Stimulated activated naive B cell treated with anti-CD40 and anti-IgM and Interleukin-4, amounts not matched to agents 10 μg/mL and 1 μg/mL and 100 μg/mL, for 72 hours (primary cell): ENCODE measurements around the gene CCDC80.

Source experiments
- ATAC-seq, 2 donors: fragments of 150-1000 bp; cut with Tn5 transposase; replicated peaks; 2 replicates each; pipeline ENCODE4 v1.10.0; 2021; ENCODE audit warnings: moderate library complexity in 1 of 2
- DNase-seq: peaks from one replicate; pipeline ENCODE4 v3.0.0; 2021
- H3K27ac Mint-ChIP-seq: one replicate; pipeline ENCODE4 v1.8.0; 2022; ENCODE audit warnings: mild to moderate bottlenecking, mixed read lengths
- H3K27me3 Mint-ChIP-seq, 2 donors: one replicate each; pipeline ENCODE4 v1.8.0; 2022; ENCODE audit warnings: mixed read lengths in 2 of 2
- H3K36me3 Mint-ChIP-seq, 2 donors: one replicate each; pipeline ENCODE4 v1.8.0; 2022; ENCODE audit warnings: mixed read lengths in 2 of 2, mild to moderate bottlenecking in 1 of 2
- H3K4me1 Mint-ChIP-seq, 2 donors: one replicate each; pipeline ENCODE4 v1.8.0; 2022; ENCODE audit warnings: mixed read lengths in 2 of 2, mild to moderate bottlenecking in 1 of 2
- H3K4me3 Mint-ChIP-seq, 2 donors: one replicate each; pipeline ENCODE4 v1.8.0; 2022; ENCODE audit warnings: mild to moderate bottlenecking in 2 of 2, mixed read lengths in 2 of 2, moderate library complexity in 1 of 2
- H3K9me3 Mint-ChIP-seq, 2 donors: one replicate each; pipeline ENCODE4 v1.8.0; 2022; ENCODE audit warnings: mixed read lengths in 2 of 2, mild to moderate bottlenecking in 1 of 2

The CCDC80 gene

DNA sequence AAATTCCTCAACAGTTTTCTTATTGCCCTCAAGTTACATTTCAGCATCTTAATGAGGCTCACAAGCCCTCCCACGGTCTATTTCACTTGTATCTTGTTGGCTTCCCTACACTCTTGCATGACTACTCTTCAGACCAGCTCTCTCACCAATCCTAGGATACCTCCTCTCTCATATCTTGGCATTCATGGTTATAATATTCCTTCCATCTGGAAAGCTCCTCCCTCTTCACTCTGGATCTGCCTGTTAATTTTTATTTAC, 8.5 kb upstream of the CCDC80 start:
- Mint-ChIP-seq H3K4me1 (peaks cover 8 to 19% of the 10 kb centered on the region in 2 donors), H3K4me3 (no peak overlapping the region), H3K9me3 (no peaks in the 10 kb centered on the region), H3K27me3 (peaks cover 7 to 18% of the 10 kb centered on the region in 2 donors), H3K36me3 (no peaks in the 10 kb centered on the region), H3K27ac (no peak overlapping the region)
- ATAC-seq (no peak), DNase-seq (no peak)

DNA sequence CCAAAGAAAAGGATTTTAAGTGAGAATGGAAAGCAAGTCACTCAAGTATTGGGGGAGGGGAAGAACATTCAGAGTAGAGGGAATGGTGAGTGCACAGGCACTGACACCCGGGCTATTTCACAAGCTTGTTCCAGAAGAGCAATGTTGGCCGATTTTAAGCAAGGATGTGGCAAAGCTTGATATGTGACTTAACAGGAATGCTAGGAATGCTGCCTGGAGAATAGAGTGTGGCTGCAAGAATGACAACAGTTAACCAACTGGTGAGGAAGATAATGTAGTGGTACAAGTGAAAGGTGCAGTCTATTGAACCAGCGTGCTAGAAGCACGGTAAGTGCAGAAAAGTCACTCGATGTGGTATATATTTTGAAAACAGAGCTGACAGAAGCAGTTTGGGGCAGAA, 6.2 kb upstream of the CCDC80 start:
- no peak overlapping the region for H3K27ac Mint-ChIP-seq
- H3K36me3 Mint-ChIP-seq, result no peaks in the 10 kb centered on the region
- H3K4me3 Mint-ChIP-seq, result no peak overlapping the region
- DNase-seq (no peak), ATAC-seq (no peak)
- H3K27me3 Mint-ChIP-seq, result peaks cover 7 to 19% of the 10 kb centered on the region in 2 donors
- H3K4me1 Mint-ChIP-seq, result peaks cover 22 to 36% of the 10 kb centered on the region in 2 donors
- H3K9me3 Mint-ChIP-seq, result no peaks in the 10 kb centered on the region

DNA sequence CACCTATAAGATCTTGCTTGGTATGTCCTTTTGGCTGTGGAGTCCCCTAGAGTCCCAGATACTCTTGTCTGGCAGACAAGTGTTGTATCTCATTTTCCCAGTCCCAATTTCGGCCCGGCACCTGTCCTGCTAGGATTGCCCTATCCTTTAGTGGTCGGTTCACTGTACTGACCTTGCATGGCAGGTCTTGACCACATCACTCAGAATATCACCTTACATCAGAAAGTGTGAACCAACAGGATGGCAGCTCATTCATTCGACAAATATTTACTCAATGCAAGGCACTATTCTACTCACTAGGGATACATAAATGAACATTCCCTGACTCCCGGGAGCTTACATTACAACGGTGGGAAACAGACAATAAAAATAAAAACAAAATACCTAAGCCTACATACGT, 5.7 kb upstream of the CCDC80 start:
- no peaks in the 10 kb centered on the region for H3K36me3 Mint-ChIP-seq
- H3K27me3 Mint-ChIP-seq, result peaks cover 7 to 19% of the 10 kb centered on the region in 2 donors
- peaks cover 22 to 36% of the 10 kb centered on the region in 2 donors for H3K4me1 Mint-ChIP-seq
- H3K4me3 Mint-ChIP-seq, result no peak overlapping the region
- H3K27ac Mint-ChIP-seq, result no peak overlapping the region
- no peaks in the 10 kb centered on the region for H3K9me3 Mint-ChIP-seq
- no peak for ATAC-seq
- no peak for DNase-seq

DNA sequence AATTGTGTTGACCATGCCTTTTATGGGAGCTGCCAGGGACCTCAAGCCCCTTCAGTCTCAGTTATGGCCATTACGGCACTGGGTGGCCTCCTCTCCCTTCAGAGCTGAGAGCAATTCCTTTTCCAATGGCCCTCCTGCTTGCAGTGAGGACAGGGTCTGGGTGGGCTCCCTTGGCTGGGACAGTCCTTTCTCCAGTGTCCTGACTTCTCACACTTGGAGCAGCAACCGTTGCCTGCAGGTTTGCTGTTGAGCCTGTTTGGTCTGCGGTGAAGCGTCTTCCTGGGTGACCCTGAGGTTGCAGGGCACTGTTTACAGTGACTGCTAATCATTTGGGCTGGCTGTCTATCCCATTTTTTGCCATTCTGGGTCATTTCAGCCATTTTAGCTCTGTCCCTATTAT, 3.5 kb upstream of the CCDC80 start:
- no peak overlapping the region for H3K27ac Mint-ChIP-seq
- H3K36me3 Mint-ChIP-seq, result no peaks in the 10 kb centered on the region
- DNase-seq (no peak), ATAC-seq (no peak)
- H3K4me3 Mint-ChIP-seq, result no peak overlapping the region
- H3K9me3 Mint-ChIP-seq, result no peaks in the 10 kb centered on the region
- H3K27me3 Mint-ChIP-seq, result peaks cover 7 to 19% of the 10 kb centered on the region in 2 donors
- H3K4me1 Mint-ChIP-seq, result peaks cover 19 to 33% of the 10 kb centered on the region in 2 donors

DNA sequence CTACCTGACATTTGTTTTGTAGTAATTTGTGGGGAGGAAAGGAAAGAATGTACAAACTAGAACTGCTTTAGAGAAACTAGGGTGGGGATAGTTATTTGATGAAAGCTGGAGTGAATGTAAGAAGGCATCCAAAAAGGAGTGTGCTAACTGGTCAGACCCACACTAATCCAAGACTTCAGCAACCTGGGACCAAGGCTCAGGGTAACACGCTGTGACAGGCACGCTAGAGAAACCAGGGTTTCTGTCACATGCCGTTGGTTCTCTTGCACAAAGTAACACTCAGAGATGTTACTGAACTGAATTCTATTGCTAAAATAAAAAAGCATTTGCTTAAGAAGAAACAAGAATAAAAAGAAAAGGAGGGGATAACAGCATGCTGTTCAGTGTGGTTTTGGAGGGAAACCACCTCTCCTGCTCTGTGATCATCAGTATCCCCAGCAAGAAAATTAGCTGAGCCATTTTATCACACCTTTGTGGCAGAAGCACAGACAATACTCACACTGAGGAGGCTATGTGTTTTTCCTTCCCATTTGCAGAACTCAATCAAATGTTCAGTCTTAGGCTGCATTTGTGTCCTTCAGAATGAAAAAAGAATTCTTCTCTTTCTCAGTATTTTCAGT, 2.8 kb upstream of the CCDC80 start:
- Mint-ChIP-seq H3K27me3 (peaks cover 7 to 19% of the 10 kb centered on the region in 2 donors), H3K9me3 (no peaks in the 10 kb centered on the region), H3K36me3 (no peaks in the 10 kb centered on the region), H3K4me3 (no peak overlapping the region), H3K27ac (no peak overlapping the region), H3K4me1 (peaks cover 16 to 27% of the 10 kb centered on the region in 2 donors)
- DNase-seq (no peak), ATAC-seq (no peak)

DNA sequence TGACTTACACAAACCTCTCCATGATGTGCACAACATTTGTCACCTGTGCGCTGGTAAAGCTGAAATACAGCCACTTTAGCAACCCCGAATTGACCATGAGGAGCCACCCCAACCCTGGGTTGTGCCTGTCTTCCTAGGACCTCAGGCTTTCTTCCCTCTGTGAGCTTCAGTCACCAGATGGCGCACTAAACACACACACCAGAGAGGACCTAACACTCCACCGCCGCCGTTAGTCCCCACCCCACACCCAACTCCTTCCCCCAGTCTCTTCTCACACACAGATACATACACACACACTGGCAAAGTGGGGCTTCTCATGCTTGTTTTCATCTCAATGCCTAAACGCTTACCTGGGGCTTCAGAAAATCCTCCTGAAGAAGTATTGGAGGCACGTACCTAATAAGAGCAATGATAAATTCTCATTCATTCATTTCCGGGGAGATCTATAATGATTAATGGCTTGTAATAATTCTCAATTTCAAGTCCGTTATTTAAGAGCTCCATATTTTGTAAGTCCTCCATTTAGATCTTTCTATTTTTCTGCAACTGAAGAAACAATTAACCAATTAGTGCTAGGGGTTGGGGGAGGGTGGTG, 2.1 kb upstream of the CCDC80 start:
- Mint-ChIP-seq H3K27me3 (peaks cover 7 to 19% of the 10 kb centered on the region in 2 donors), H3K36me3 (no peaks in the 10 kb centered on the region), H3K4me3 (peak overlapping the region; percentile 71 to 74), H3K27ac (peak overlapping the region; percentile 16), H3K9me3 (no peaks in the 10 kb centered on the region), H3K4me1 (peaks cover 14 to 19% of the 10 kb centered on the region in 2 donors)
- DNase-seq (peak; percentile 71), ATAC-seq (peak; percentile 96 to 98)

DNA sequence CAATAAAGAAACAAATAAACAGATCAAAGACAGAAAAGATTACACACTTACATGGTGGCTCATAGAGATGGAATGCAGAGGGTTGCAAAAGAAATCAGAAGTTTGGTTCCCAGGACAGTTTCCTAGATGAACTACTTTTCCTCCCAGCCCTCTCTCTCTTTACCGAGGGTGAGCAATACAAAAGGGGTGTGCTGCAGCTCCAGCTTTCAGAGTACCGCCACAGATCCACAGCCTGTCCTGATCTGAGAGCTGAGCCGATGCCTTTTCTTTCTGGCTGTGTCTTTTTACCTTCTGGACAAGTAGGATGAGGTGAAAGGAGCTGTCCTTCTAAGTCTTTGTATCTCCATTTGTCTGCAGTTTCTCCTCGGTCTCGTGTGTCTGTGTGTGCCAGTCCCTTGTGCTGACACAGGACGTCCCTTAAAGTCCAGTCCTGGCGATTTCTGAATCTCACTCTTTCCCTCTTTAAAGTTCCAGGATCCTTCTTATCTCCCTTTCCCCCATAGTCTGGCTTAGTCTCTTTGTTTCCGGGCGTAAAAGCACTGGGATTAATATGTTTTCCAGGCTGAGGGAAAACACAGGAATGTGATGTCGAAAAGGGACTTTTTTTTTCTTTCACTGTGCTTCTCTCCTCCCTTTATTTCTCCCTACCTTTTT, 540 bp downstream of the CCDC80 start:
- peaks cover 15 to 19% of the 10 kb centered on the region in 2 donors for H3K4me1 Mint-ChIP-seq
- peak in 1 of 2 donors; percentile 10 for ATAC-seq

DNA sequence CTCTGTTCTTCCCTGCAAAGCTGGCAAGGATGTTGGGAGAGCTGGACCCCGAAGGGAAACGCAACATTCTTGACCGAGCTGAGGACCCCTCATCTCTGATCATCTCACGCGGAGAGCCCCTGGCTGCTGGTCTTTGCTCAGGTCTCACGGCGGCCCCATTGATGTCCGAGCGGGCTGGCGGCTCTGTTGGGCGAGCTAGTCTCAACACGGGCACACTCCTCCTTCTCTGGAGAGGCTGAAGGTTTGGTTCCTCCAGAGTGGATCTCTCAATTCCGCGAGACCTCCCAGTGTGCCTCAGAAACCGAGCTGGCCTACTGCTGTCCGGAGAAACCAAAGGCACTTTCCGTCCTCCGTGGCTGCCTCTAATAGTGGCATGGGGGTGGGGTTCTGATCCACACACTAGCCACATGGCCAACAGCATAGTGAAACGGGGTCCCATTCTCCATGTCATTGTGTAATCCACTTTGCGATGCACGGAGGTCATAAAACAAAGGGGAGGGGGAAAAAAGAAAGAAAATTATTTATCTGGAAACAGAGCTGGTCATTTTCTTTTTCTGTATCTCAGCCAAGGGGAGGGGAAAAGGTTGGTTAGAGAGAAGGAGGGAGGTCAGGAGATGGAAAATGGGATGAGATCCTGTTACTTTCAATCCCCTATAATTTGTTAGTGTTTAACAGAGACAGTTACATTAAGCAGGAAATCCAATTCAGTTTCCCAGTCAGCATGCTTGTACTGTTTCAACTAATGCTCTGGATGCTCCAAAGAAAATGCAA, 1.3 kb downstream of the CCDC80 start:
- DNase-seq (no peak), ATAC-seq (no peak)
- Mint-ChIP-seq H3K4me3 (no peak overlapping the region), H3K4me1 (peaks cover 16 to 22% of the 10 kb centered on the region in 2 donors), H3K36me3 (no peaks in the 10 kb centered on the region), H3K27ac (no peak overlapping the region), H3K27me3 (peaks cover 0 to 3% of the 10 kb centered on the region in 2 donors), H3K9me3 (no peaks in the 10 kb centered on the region)

More for the DNA sequence above, 540 bp downstream of the CCDC80 start:
- DNase-seq, result no peak
- Mint-ChIP-seq H3K27me3 (peaks cover 0 to 7% of the 10 kb centered on the region in 2 donors), H3K9me3 (no peaks in the 10 kb centered on the region), H3K27ac (no peak overlapping the region), H3K4me3 (no peak overlapping the region), H3K36me3 (no peaks in the 10 kb centered on the region)

DNA sequence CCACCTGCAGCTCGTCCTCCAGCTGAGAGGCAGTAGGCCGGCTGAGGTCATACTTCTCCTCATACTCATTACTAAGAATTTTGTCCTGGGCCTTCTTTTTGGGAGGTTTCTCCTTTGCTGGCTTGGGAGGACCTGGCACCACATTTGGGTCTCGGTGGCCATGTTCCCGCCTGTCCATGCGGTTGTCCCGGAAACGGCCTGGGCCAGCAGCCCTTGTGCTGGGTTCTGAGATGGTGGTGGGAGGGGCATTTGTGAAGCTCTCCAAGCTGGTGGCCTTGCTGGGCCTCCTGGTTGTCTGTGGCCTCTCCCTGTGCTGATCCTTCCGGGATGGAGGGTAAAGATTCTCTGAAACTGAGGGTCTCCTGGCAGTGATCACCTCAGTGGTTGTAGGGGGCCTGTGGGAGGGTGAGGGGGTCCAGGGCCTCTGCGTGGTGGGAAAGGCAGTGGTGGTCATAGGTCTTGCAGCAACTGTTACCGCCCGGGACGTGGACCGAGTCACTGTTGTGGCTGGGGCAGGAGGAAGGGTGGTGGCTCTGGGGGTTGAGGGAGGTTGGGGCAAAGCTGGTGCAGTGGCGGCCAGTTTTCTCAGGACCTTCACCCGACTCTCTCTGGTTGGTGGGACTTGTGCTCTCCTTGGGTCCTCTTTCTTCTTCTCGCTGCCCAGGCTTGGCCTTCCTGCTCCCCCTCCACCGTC, 2.5 kb downstream of the CCDC80 start:
- H3K36me3 Mint-ChIP-seq, result no peaks in the 10 kb centered on the region
- H3K4me3 Mint-ChIP-seq, result no peak overlapping the region
- DNase-seq (no peak), ATAC-seq (no peak)
- no peaks in the 10 kb centered on the region for H3K9me3 Mint-ChIP-seq
- no peaks in the 10 kb centered on the region for H3K27me3 Mint-ChIP-seq
- peaks cover 10 to 16% of the 10 kb centered on the region in 2 donors for H3K4me1 Mint-ChIP-seq
- H3K27ac Mint-ChIP-seq, result peak overlapping the region; percentile 45

DNA sequence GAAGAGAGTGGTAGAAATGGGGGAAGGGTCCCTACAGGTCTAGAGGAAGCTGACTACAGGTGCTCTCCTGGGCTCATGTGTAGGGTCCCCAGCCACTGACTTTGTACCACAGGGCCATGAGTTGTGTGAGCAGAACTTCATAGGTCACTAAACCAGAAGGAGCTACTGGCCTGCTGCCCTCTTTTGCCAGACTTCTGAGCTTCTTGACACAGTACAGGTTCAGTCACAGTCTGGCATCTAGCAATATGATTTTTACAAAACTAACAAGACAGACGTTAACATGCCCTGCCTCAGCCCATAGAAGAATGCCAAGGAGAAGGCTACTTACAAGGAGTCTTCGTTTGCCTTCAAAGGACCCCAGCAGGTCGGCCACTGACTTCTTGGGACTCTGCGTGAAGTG, 3.2 kb downstream of the CCDC80 start:
- ATAC-seq, result no peak
- no peak overlapping the region for H3K4me3 Mint-ChIP-seq
- no peaks in the 10 kb centered on the region for H3K27me3 Mint-ChIP-seq
- DNase-seq, result no peak
- H3K27ac Mint-ChIP-seq, result no peak overlapping the region
- H3K9me3 Mint-ChIP-seq, result no peaks in the 10 kb centered on the region
- no peaks in the 10 kb centered on the region for H3K36me3 Mint-ChIP-seq
- peaks cover 6 to 15% of the 10 kb centered on the region in 2 donors for H3K4me1 Mint-ChIP-seq

DNA sequence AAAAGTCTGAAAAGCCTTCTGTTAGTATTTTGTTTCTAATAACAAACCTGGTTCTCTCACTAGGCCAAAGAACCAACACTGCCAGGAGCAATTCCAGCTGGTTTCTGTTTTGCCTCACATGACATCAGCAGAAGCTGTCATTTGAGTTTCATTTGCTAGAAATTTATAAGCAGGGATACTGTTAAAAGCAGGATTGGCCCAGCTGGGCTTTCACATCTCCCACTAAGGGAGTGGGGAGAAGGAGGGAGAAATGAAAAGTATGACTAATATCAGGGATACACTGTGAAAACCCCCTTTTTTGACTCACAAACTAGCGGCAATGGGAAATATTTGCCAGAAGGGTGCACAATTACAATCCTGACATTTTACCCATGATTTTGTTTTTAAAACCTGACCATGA, 5.3 kb downstream of the CCDC80 start:
- Mint-ChIP-seq H3K27ac (no peak overlapping the region), H3K36me3 (no peaks in the 10 kb centered on the region), H3K4me1 (peaks cover 5 to 13% of the 10 kb centered on the region in 2 donors), H3K9me3 (no peaks in the 10 kb centered on the region), H3K27me3 (no peaks in the 10 kb centered on the region), H3K4me3 (no peak overlapping the region)
- no peak for DNase-seq
- no peak for ATAC-seq

DNA sequence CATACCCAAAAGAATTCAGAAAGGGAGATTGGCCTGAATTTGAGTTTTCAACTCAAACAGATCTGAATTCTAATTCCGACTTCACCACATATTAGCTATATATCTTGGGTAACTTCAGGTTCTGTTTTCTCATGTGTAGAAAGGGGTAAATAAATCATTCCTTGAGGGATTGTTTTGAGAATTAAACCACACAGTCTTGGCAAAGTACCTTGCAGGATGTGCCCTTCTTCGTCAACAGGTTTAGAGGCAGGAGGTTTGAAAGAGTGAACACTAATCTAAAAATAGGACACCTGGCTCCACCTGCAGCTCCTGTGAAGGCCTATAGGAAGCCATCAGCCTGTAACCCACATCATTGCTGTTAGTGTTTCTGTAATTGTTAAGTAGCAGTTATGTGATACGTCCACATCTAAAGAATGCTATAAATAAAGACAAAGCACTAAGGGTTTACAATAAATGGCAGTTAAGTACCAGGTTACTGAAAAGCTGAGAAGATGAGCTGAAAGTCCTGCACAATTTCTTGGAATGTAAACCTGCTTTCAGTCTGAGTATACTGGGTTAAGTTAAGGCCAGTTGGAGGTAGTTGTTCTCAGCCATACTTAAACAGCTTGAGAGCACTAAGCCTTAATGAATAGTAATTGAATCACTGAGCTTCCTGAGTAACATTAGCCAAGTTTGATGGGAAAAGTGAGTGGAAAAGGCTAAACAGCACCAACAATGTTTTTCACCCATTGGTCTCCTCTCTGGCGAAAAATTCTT, 6.0 kb downstream of the CCDC80 start:
- no peaks in the 10 kb centered on the region for H3K27me3 Mint-ChIP-seq
- ATAC-seq, result peak in 1 of 2 donors; percentile 22
- H3K9me3 Mint-ChIP-seq, result no peaks in the 10 kb centered on the region
- DNase-seq, result no peak
- peaks cover 5 to 13% of the 10 kb centered on the region in 2 donors for H3K4me1 Mint-ChIP-seq
- no peak overlapping the region for H3K4me3 Mint-ChIP-seq
- no peaks in the 10 kb centered on the region for H3K36me3 Mint-ChIP-seq
- no peak overlapping the region for H3K27ac Mint-ChIP-seq

DNA sequence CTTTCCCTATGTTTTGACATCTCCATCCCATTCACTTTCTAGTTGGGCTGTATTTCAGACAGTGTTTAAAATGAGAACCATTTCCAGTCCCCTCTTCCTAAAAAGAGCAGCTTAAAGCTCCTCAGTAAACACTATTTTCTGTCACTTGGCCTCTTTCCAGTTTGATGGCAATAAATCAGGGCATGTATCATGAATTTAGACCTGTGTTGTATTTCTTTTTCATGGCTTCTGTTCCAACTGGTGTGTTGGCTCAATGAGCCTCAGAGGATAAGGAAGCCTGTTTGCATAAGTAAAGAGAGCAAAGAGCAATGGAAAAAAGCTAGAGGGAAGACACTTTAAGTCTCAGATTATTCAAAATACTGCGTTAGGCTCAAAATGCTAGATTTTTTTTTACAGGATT, 7.2 kb downstream of the CCDC80 start:
- peaks cover 5 to 13% of the 10 kb centered on the region in 2 donors for H3K4me1 Mint-ChIP-seq
- no peak overlapping the region for H3K27ac Mint-ChIP-seq
- no peaks in the 10 kb centered on the region for H3K9me3 Mint-ChIP-seq
- H3K4me3 Mint-ChIP-seq, result no peak overlapping the region
- no peaks in the 10 kb centered on the region for H3K36me3 Mint-ChIP-seq
- DNase-seq, result no peak
- H3K27me3 Mint-ChIP-seq, result no peaks in the 10 kb centered on the region
- ATAC-seq, result no peak

DNA sequence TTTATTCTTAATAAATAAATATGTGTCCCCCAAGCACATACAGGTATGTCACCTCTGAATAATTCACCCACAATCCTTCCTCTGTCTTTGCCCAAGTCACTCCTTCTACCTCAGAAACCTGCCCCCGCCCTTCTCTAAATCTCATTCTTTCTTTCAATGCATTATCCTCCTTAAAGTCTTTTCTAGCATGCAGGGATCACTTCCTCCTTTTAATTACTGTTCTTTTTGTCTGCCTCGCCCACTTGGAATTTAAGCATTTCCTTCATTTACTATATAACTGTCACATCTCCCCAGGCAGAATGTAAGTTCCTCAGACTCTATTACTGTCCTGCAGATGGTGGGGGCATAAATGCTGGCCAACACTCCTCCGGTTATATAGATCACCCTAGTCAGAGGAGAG, 7.8 kb downstream of the CCDC80 start:
- H3K27me3 Mint-ChIP-seq, result no peaks in the 10 kb centered on the region
- ATAC-seq (no peak), DNase-seq (no peak)
- H3K27ac Mint-ChIP-seq, result no peak overlapping the region
- H3K9me3 Mint-ChIP-seq, result no peaks in the 10 kb centered on the region
- no peaks in the 10 kb centered on the region for H3K36me3 Mint-ChIP-seq
- H3K4me1 Mint-ChIP-seq, result peaks cover 5 to 13% of the 10 kb centered on the region in 2 donors
- no peak overlapping the region for H3K4me3 Mint-ChIP-seq
